Loucy (cell line): ENCODE results near the gene ADISSP.
A peak's percentile ranks its signal among the peaks of the same experiment; 100 is the strongest.

ENCODE experiments used
- H2AFZ ChIP-seq: fragments of 200-600 bp; sonication (generic); 2 replicates; pipeline ENCODE4 v1.6.0; 2016; ENCODE audit warnings: antibody characterized with exemption, mild to moderate bottlenecking, low read length, moderate library complexity
- H3F3A ChIP-seq: fragments of 200-600 bp; 2 replicates; pipeline ENCODE4 v1.6.0; 2016; ENCODE audit warnings: antibody characterized with exemption, low read depth, mild to moderate bottlenecking
- H3K27me3 ChIP-seq: fragments of 200-600 bp; sonication (generic); 2 replicates; pipeline ENCODE4 v1.6.1; 2014; ENCODE audit warnings: low read length, mild to moderate bottlenecking; ENCODE audit not compliant: insufficient read depth, poor library complexity, severe bottlenecking
- H3K36me3 ChIP-seq: fragments of 200-600 bp; sonication (generic); 2 replicates; pipeline ENCODE4 v1.6.1; 2016; ENCODE audit warnings: low read length; ENCODE audit not compliant: insufficient read depth
- H3K4me1 ChIP-seq: fragments of 200-600 bp; sonication (generic); 2 replicates; pipeline ENCODE4 v1.5.1; 2014; ENCODE audit warnings: low read length, mild to moderate bottlenecking; ENCODE audit not compliant: insufficient read depth, poor library complexity, severe bottlenecking
- H3K4me2 ChIP-seq: fragments of 200-600 bp; sonication (generic); 2 replicates; pipeline ENCODE4 v1.6.0; 2014; ENCODE audit warnings: antibody characterized with exemption, low read length, low read depth, mild to moderate bottlenecking; ENCODE audit not compliant: poor library complexity, severe bottlenecking
- H3K4me3 ChIP-seq: fragments of 200-600 bp; sonication (generic); 2 replicates; pipeline ENCODE4 v1.5.1; 2014; ENCODE audit warnings: low read length, mild to moderate bottlenecking, mixed read lengths; ENCODE audit not compliant: poor library complexity, severe bottlenecking
- H3K79me2 ChIP-seq: fragments of 200-600 bp; sonication (generic); 2 replicates; pipeline ENCODE4 v1.6.1; 2014; ENCODE audit warnings: low read length; ENCODE audit not compliant: insufficient read depth
- H3K9ac ChIP-seq: fragments of 200-600 bp; sonication (generic); 2 replicates; pipeline ENCODE4 v1.6.0; 2014; ENCODE audit warnings: mild to moderate bottlenecking, low read depth, low read length, moderate library complexity; ENCODE audit not compliant: poor library complexity, severe bottlenecking
- H3K9me2 ChIP-seq: fragments of 200-600 bp; sonication (generic); replicated peaks from 2 replicates; pipeline ENCODE4 v1.6.1; 2016; ENCODE audit warnings: low read depth, low read length, mixed read lengths
- H3K9me3 ChIP-seq: fragments of 200-600 bp; sonication (generic); 2 replicates; pipeline ENCODE4 v1.6.1; 2014; ENCODE audit warnings: mild to moderate bottlenecking, antibody characterized with exemption, low read length, low read depth; ENCODE audit not compliant: insufficient read depth
- H4K20me1 ChIP-seq: fragments of 200-600 bp; sonication (generic); 2 replicates; pipeline ENCODE4 v1.6.0; 2014; ENCODE audit warnings: antibody characterized with exemption, low read length, mild to moderate bottlenecking; ENCODE audit not compliant: insufficient read depth, poor library complexity, severe bottlenecking
- EZH2phosphoT487 ChIP-seq: fragments of 200-600 bp; IDR thresholded peaks from 2 replicates; pipeline ENCODE4 v1.6.1; 2018; ENCODE audit warnings: antibody characterized with exemption, mild to moderate bottlenecking, moderate library complexity, borderline replicate concordance
- TF ChIP-seq, protein P1 (sequence below): fragments of 200-600 bp; sonication (generic); conservative IDR thresholded peaks from 2 replicates; pipeline ENCODE4 v1.5.1; 2014; ENCODE audit warnings: mild to moderate bottlenecking, antibody characterized with exemption, low read length

ADISSP gene

DNA sequence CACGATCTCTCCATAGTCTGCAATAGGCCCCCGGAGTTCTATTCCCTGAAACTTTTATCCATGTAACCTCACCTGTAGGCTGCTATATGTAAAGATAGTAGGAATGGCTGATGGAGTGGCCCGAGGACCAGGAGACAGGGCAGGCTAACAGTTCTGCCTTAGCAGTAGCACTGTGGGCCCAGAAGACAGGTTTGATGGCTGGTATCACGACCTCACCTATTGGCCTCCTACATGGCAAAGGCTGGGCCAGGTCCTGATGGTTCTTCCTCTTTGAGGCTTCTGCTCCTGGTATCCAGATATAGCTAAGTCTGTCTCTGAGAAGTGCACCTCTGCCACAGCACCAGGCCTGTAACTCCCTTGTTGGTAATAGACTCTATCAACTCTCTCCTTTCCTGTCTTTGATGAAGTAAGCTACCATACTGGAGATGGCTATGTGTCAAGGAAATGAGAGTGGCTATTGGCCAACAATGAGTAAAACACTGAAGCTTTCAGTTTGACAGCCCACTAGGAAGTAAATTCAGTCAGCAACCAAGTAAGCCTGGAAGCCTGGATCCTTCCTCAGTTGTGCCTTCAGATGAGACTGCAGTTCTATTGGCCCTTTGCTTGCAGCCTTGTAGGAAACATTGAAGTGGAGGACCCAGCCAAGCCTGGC is 8.0 kb upstream of the ADISSP start:
- Histone ChIP-seq H3K27me3 (no peaks in the 10 kb centered on the region), H3K79me2 (no peaks in the 10 kb centered on the region), H3K4me3 (no peak overlapping the region)

DNA sequence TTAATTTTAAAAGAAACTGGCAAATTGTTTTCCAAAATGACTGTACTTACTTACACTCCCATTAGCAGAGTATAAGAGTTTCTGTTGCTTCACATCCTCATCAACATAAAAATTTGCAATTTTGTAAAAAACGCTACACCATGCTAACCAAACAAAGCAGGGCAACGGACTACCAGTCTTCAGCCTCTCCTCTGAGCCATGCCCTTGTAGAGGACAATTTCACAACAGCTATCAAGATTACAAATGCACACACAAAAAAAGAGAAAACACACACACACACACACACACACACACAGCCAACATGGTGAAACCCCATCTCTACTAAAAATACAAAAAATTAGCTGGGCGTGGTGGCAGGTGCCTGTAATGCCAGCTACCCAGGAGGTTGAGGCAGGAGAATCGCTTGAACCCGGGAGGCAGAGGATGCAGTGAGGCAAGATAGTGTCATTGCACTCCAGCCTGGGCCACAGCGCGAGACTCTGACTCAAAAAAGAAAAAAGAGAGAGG is 4.1 kb upstream of the ADISSP start:
- H3F3A ChIP-seq, result no peaks in the 10 kb centered on the region
- H2AFZ ChIP-seq, result no peak overlapping the region
- H3K4me1 ChIP-seq, result peaks cover 21% of the 10 kb centered on the region
- no peaks in the 10 kb centered on the region for H3K27me3 ChIP-seq
- TF ChIP-seq, protein P1, sequence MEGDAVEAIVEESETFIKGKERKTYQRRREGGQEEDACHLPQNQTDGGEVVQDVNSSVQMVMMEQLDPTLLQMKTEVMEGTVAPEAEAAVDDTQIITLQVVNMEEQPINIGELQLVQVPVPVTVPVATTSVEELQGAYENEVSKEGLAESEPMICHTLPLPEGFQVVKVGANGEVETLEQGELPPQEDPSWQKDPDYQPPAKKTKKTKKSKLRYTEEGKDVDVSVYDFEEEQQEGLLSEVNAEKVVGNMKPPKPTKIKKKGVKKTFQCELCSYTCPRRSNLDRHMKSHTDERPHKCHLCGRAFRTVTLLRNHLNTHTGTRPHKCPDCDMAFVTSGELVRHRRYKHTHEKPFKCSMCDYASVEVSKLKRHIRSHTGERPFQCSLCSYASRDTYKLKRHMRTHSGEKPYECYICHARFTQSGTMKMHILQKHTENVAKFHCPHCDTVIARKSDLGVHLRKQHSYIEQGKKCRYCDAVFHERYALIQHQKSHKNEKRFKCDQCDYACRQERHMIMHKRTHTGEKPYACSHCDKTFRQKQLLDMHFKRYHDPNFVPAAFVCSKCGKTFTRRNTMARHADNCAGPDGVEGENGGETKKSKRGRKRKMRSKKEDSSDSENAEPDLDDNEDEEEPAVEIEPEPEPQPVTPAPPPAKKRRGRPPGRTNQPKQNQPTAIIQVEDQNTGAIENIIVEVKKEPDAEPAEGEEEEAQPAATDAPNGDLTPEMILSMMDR, result no peak
- TF ChIP-seq EZH2phosphoT487, result no peak
- H3K79me2 ChIP-seq, result peaks cover 9% of the 10 kb centered on the region; the same call in 1 of the 2 replicates
- H3K9me2 ChIP-seq, result no peaks in the 10 kb centered on the region
- no peak overlapping the region for H3K4me3 ChIP-seq
- no peak overlapping the region for H3K4me2 ChIP-seq
- no peak overlapping the region for H3K9ac ChIP-seq
- no peaks in the 10 kb centered on the region for H3K9me3 ChIP-seq
- no peaks in the 10 kb centered on the region for H3K36me3 ChIP-seq
- no peaks in the 10 kb centered on the region for H4K20me1 ChIP-seq

More for the DNA sequence above, 8.0 kb upstream of the ADISSP start:
- Histone ChIP-seq H3K9me2 (no peaks in the 10 kb centered on the region), H3K9me3 (no peaks in the 10 kb centered on the region), H3K4me2 (no peak overlapping the region), H3F3A (no peaks in the 10 kb centered on the region), H4K20me1 (no peaks in the 10 kb centered on the region), H3K4me1 (no peaks in the 10 kb centered on the region), H3K36me3 (no peaks in the 10 kb centered on the region), H3K9ac (no peak overlapping the region), H2AFZ (no peak overlapping the region)
- TF ChIP-seq, protein P1, result no peak
- no peak for TF ChIP-seq EZH2phosphoT487

DNA sequence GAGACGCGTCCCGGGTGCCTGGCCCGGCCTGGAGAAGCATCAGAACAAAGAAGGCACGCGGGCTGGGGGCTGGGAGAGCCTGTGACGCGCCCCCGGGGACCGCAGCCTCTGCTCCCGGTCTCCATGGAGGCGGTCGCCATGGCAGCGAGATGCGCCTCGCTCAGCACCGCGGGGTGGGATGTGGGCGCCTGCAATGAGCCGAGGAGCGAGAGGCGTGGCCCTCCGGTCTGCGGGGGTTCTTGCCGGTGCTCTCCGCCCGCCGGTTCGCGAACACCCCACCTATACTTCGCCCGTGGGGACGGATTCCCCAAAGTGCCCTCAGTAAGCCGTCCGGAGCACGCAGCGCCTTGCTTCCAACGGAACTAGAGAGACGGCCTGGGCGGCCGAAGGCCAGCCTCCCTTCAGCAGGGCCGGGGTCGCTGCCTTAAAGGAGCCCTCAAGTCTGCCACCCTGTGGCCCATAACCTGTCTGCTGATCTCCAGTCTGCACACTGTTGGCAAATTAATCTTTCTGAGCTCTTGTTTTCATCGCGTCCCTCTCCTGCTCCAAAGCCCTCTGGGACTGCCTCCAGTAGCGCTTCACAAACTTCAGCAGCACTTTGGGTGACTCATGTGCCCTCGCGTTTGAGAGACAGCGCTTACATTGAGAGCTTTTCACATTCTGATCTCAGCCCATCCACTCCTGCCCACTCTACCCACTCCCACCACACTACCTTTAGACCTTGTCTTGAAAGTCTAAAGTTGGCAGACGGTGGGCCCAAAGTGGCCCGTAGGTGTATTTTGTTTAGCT is 983 bp upstream of the ADISSP start:
- H4K20me1 ChIP-seq, result no peaks in the 10 kb centered on the region
- H3K9me3 ChIP-seq, result no peaks in the 10 kb centered on the region
- peak overlapping the region; percentile 99 for H3K4me2 ChIP-seq
- H3K36me3 ChIP-seq, result no peaks in the 10 kb centered on the region
- H3K79me2 ChIP-seq, result peaks cover 14% of the 10 kb centered on the region; the same call in 1 of the 2 replicates
- H3K4me3 ChIP-seq, result peak overlapping the region; percentile 81
- no peaks in the 10 kb centered on the region for H3K9me2 ChIP-seq
- H3K9ac ChIP-seq, result peak overlapping the region; percentile 87
- H2AFZ ChIP-seq, result peak overlapping the region; percentile 91
- no peaks in the 10 kb centered on the region for H3K27me3 ChIP-seq
- no peaks in the 10 kb centered on the region for H3F3A ChIP-seq
- no peak for TF ChIP-seq EZH2phosphoT487
- TF ChIP-seq, protein P1, result peak; percentile 70
- peaks cover 40% of the 10 kb centered on the region for H3K4me1 ChIP-seq
